B cell (primary cell): ENCODE measurements around the gene CCDC117.

Experiments used
- EZH2 ChIP-seq: IDR thresholded peaks from 2 replicates; pipeline ENCODE4 v1.6.1; 2012; ENCODE audit warnings: borderline replicate concordance, low read depth, mild to moderate bottlenecking, moderate library complexity, low read length; ENCODE audit not compliant: insufficient read depth, poor library complexity, severe bottlenecking
- TF ChIP-seq, protein P1 (sequence below): fragments of 200-600 bp; IDR thresholded peaks from one replicate; pipeline ENCODE4 v1.8.0; 2022; ENCODE audit warnings: antibody characterized with exemption, mild to moderate bottlenecking

GRCh38 chr22:28817064-28817463, 44.6 kb downstream of the CCDC117 start:
- TF ChIP-seq, protein P1, sequence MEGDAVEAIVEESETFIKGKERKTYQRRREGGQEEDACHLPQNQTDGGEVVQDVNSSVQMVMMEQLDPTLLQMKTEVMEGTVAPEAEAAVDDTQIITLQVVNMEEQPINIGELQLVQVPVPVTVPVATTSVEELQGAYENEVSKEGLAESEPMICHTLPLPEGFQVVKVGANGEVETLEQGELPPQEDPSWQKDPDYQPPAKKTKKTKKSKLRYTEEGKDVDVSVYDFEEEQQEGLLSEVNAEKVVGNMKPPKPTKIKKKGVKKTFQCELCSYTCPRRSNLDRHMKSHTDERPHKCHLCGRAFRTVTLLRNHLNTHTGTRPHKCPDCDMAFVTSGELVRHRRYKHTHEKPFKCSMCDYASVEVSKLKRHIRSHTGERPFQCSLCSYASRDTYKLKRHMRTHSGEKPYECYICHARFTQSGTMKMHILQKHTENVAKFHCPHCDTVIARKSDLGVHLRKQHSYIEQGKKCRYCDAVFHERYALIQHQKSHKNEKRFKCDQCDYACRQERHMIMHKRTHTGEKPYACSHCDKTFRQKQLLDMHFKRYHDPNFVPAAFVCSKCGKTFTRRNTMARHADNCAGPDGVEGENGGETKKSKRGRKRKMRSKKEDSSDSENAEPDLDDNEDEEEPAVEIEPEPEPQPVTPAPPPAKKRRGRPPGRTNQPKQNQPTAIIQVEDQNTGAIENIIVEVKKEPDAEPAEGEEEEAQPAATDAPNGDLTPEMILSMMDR = no peak
- TF ChIP-seq EZH2 = no peak
